ENCODE data around the gene XIRP2. TPM values are rescaled to one million over a fixed set of nuclear protein-coding genes. Genes with fewer than 3 reads are reported as not detected.

XIRP2 gene
- total and polyA plus RNA-seq, 2 of the 13 experiments (the other 11 are each of a cell fraction or from before 2014, with no cell fraction given): 0.04 to 0.05 TPM

GRCh38 chr2:167183931-167184330 lies 295.7 kb downstream of the XIRP2 start (continued):
- no peak for TF ChIP-seq REST (IDR thresholded peaks at IDR 0.05; ENCODE audit: borderline replicate concordance in 1 of 2, low read depth in 1 of 2, low read length in 2 of 2)
- TF ChIP-seq NCOA2 (CRISPR knock-in tag; IDR thresholded peaks at IDR 0.05): no peak
- TF ChIP-seq GATAD1 (CRISPR knock-in tag; IDR thresholded peaks at IDR 0.05): no peak
- no peak for TF ChIP-seq ZNF10 (CRISPR knock-in tag; IDR thresholded peaks at IDR 0.05; ENCODE audit: borderline replicate concordance, low read depth)
- TF ChIP-seq ZNF17 (CRISPR knock-in tag; IDR thresholded peaks at IDR 0.05): no peak
- TF ChIP-seq HNF1A (IDR thresholded peaks at IDR 0.05; ENCODE audit: low read depth): no peak
- no peak for TF ChIP-seq HNF1A (CRISPR knock-in tag; IDR thresholded peaks at IDR 0.05; ENCODE audit: borderline replicate concordance)
- no peak for TF ChIP-seq LRRFIP1 (CRISPR knock-in tag; conservative IDR thresholded peaks at IDR 0.05)
